Fibroblast of lung (primary cell): ENCODE measurements around the gene HOXC9. TPM values are rescaled to one million over a fixed set of nuclear protein-coding genes. Genes with fewer than 3 reads are reported as not detected.

Source experiments
- DNase-seq, 2 donors: peaks; one replicate each; pipeline versions ENCODE4 v3.0.0 to v3.0.0-alpha.2; 2010; ENCODE audit warnings: low read depth in 2 of 2
- H2AFZ ChIP-seq: 2 replicates; pipeline ENCODE4 v1.5.1; 2012; ENCODE audit warnings: low read length, control low read depth, inconsistent platforms
- H3K27ac ChIP-seq: 2 replicates; pipeline ENCODE4 v1.5.1; 2011; ENCODE audit warnings: low read length, control low read depth; ENCODE audit not compliant: insufficient read depth
- H3K27me3 ChIP-seq: 2 replicates; pipeline ENCODE4 v1.5.1; 2011; ENCODE audit warnings: mild to moderate bottlenecking, low read length; ENCODE audit not compliant: control insufficient read depth, insufficient read depth
- H3K36me3 ChIP-seq: 2 replicates; pipeline ENCODE4 v1.5.1; 2011; ENCODE audit warnings: low read length; ENCODE audit not compliant: control insufficient read depth, insufficient read depth
- H3K4me1 ChIP-seq: 2 replicates; pipeline ENCODE4 v1.5.1; 2011; ENCODE audit warnings: low read length; ENCODE audit not compliant: control insufficient read depth, insufficient read depth; ENCODE audit errors: extremely low read depth
- H3K4me2 ChIP-seq: 2 replicates; pipeline ENCODE4 v1.5.1; 2011; ENCODE audit warnings: low read length, control low read depth; ENCODE audit not compliant: insufficient read depth; ENCODE audit errors: extremely low read depth
- H3K4me3 ChIP-seq, 4 experiments: fragments of 200-600 bp in 1 of 4; sonication (generic) in 1 of 4; replicated peaks in 1 of 4; 2 replicates each; pipeline ENCODE4 v1.5.1; 2011 to 2016; ENCODE audit warnings: low read length in 4 of 4, low read depth in 3 of 4, mild to moderate bottlenecking in 3 of 4, control low read depth in 2 of 4, inconsistent platforms in 1 of 4, mixed read lengths in 1 of 4; ENCODE audit not compliant: insufficient read depth in 1 of 4; ENCODE audit errors: control extremely low read depth in 1 of 4
- H3K79me2 ChIP-seq: 2 replicates; pipeline ENCODE4 v1.5.1; 2012; ENCODE audit warnings: mild to moderate bottlenecking, low read length, inconsistent platforms; ENCODE audit not compliant: control insufficient read depth, insufficient read depth
- H3K9ac ChIP-seq: 2 replicates; pipeline ENCODE4 v1.5.1; 2011; ENCODE audit warnings: mild to moderate bottlenecking, low read length, control low read depth; ENCODE audit not compliant: insufficient read depth
- H3K9me3 ChIP-seq: 2 replicates; pipeline ENCODE4 v1.5.1; 2012; ENCODE audit warnings: low read depth, low read length; ENCODE audit not compliant: control insufficient read depth, insufficient read depth
- H4K20me1 ChIP-seq: 2 replicates; pipeline ENCODE4 v1.5.1; 2011; ENCODE audit warnings: low read length; ENCODE audit not compliant: control insufficient read depth, insufficient read depth; ENCODE audit errors: extremely low read depth
- EZH2 ChIP-seq: IDR thresholded peaks from 2 replicates; pipeline ENCODE4 v1.5.1; 2012; ENCODE audit warnings: low read length, control low read depth, mild to moderate bottlenecking; ENCODE audit errors: missing control alignments
- polyA plus RNA-seq, 2 donors: library from polyadenylated mRNA; depleted of rRNA in 1 of 2; stranded (reverse) in 1 of 2; unstranded in 1 of 2; fragments of >200 nt; gene quantifications; 2 replicates each; pipeline ENCODE4 v1.2.1, GENCODE V29; 2011 to 2012; ENCODE audit warnings: missing spikeins in 1 of 2
- total RNA-seq: library from RNA; depleted of rRNA; stranded (reverse); fragments of >200 nt; gene quantifications from 2 replicates; pipeline ENCODE4 v1.2.1, GENCODE V29; 2014
- TF ChIP-seq, protein P1 (sequence below), 2 donors: IDR thresholded peaks in 1 of 2; conservative IDR thresholded peaks in 1 of 2; 1 replicate in 1 of 2; 2 replicates in 1 of 2; pipeline ENCODE4 v1.5.1; 2011 to 2012; ENCODE audit warnings: low read length in 2 of 2, control low read depth in 1 of 2, inconsistent platforms in 1 of 2, low read depth in 1 of 2, mild to moderate bottlenecking in 1 of 2

The HOXC9 gene
- total and polyA plus RNA-seq, 2 donors (not counting 1 experiment from before 2014, with no cell fraction given) = 0.24 TPM; not detected in 1

GRCh38 chr12:54003625-54004024 is 3.7 kb downstream of the HOXC9 start:
- H2AFZ ChIP-seq = no peak overlapping the region
- H3K9me3 ChIP-seq = no peaks in the 10 kb centered on the region
- H4K20me1 ChIP-seq = no peaks in the 10 kb centered on the region
- H3K4me3 ChIP-seq = no peak overlapping the region
- no peak overlapping the region for H3K27ac ChIP-seq
- H3K27me3 ChIP-seq = peaks cover 80% of the 10 kb centered on the region
- no peaks in the 10 kb centered on the region for H3K79me2 ChIP-seq
- no peak for DNase-seq
- H3K4me2 ChIP-seq = no peak overlapping the region
- TF ChIP-seq, protein P1, sequence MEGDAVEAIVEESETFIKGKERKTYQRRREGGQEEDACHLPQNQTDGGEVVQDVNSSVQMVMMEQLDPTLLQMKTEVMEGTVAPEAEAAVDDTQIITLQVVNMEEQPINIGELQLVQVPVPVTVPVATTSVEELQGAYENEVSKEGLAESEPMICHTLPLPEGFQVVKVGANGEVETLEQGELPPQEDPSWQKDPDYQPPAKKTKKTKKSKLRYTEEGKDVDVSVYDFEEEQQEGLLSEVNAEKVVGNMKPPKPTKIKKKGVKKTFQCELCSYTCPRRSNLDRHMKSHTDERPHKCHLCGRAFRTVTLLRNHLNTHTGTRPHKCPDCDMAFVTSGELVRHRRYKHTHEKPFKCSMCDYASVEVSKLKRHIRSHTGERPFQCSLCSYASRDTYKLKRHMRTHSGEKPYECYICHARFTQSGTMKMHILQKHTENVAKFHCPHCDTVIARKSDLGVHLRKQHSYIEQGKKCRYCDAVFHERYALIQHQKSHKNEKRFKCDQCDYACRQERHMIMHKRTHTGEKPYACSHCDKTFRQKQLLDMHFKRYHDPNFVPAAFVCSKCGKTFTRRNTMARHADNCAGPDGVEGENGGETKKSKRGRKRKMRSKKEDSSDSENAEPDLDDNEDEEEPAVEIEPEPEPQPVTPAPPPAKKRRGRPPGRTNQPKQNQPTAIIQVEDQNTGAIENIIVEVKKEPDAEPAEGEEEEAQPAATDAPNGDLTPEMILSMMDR (conservative IDR thresholded peaks at IDR 0.05 in 1 of 2, IDR thresholded peaks at IDR 0.05 in 1 of 2; ENCODE audit: low read depth in 1 of 2, low read length in 2 of 2) = no peak
- no peak for TF ChIP-seq EZH2
- no peaks in the 10 kb centered on the region for H3K4me1 ChIP-seq
- H3K9ac ChIP-seq = no peak overlapping the region
- no peaks in the 10 kb centered on the region for H3K36me3 ChIP-seq

DNA sequence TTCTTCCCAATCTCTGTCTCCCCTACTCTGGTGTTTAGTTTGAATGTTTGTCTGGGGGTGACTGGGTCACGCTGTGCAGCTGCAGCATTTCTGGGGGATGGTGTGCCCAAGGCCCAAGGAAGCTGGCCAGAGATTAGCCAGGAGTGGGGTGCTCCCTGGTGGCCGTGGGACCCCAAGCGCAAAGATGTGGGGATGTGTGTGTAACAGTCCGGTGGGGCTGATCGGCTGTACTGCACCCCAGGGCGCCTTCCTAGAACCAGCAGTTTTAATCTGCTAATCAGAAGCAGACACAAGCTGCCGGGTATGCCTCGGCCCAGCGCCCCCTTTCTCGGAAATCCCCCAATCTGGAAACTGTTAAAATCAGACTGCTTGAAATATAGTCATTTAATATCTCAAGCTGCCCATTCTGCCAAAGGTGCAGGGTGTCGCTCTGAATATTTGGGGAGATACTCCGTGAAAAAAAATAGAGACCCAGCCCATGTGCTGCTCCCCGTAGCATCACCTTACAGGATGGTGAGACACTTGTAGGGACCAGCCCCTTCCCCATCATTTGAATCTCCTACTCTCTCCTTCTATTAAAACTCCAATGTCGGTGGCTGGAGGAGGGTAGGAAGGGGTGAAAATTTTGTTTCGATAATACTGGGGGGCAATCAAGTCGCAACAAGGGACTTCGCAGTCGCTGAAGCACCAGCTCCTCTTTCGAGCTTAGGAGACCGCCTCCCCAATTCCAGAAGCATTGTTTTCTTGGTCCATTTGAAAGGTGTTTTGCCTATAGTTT is 4.3 kb downstream of the HOXC9 start:
- no peaks in the 10 kb centered on the region for H3K9me3 ChIP-seq
- H3K4me1 ChIP-seq = no peaks in the 10 kb centered on the region
- no peaks in the 10 kb centered on the region for H3K79me2 ChIP-seq
- TF ChIP-seq, protein P1 (conservative IDR thresholded peaks at IDR 0.05 in 1 of 2, IDR thresholded peaks at IDR 0.05 in 1 of 2; ENCODE audit: low read depth in 1 of 2, low read length in 2 of 2) = no peak
- TF ChIP-seq EZH2 = no peak
- no peak overlapping the region for H2AFZ ChIP-seq
- H3K4me3 ChIP-seq = no peak overlapping the region
- no peak overlapping the region for H3K9ac ChIP-seq
- H4K20me1 ChIP-seq = no peaks in the 10 kb centered on the region
- H3K4me2 ChIP-seq = no peak overlapping the region
- H3K27me3 ChIP-seq = peaks cover 77% of the 10 kb centered on the region
- H3K27ac ChIP-seq = no peak overlapping the region
- no peaks in the 10 kb centered on the region for H3K36me3 ChIP-seq
- no peak for DNase-seq

GRCh38 chr12:54004841-54005530 is 5.0 kb downstream of the HOXC9 start:
- Histone ChIP-seq H3K9ac (no peak overlapping the region), H3K9me3 (no peaks in the 10 kb centered on the region), H3K4me1 (no peaks in the 10 kb centered on the region), H3K4me3 (no peak overlapping the region), H3K79me2 (no peaks in the 10 kb centered on the region), H2AFZ (no peak overlapping the region), H3K4me2 (no peak overlapping the region), H3K27me3 (peaks cover 78% of the 10 kb centered on the region), H3K27ac (no peak overlapping the region), H3K36me3 (no peaks in the 10 kb centered on the region), H4K20me1 (no peaks in the 10 kb centered on the region)
- TF ChIP-seq, protein P1 (conservative IDR thresholded peaks at IDR 0.05 in 1 of 2, IDR thresholded peaks at IDR 0.05 in 1 of 2; ENCODE audit: low read depth in 1 of 2, low read length in 2 of 2) = no peak
- TF ChIP-seq EZH2 = no peak
- no peak for DNase-seq
